Smooth muscle cell of the brain vasculature (primary cell): Measurements from ENCODE around the gene APOA4.
A peak's percentile ranks its signal among the peaks of the same experiment; 100 is the strongest.

Source experiments
- DNase-seq: peaks from one replicate; pipeline ENCODE4 v3.0.0-alpha.2; 2012; ENCODE audit warnings: low read depth, low spot score

APOA4 gene

GRCh38 chr11:116823031-116823843 is at the start of gene APOA4:
APOA4 (minus strand) TSS chr11:116823304; CDS start chr11:116823191, 113 bp downstream.
- DNase-seq: no peak

DNA sequence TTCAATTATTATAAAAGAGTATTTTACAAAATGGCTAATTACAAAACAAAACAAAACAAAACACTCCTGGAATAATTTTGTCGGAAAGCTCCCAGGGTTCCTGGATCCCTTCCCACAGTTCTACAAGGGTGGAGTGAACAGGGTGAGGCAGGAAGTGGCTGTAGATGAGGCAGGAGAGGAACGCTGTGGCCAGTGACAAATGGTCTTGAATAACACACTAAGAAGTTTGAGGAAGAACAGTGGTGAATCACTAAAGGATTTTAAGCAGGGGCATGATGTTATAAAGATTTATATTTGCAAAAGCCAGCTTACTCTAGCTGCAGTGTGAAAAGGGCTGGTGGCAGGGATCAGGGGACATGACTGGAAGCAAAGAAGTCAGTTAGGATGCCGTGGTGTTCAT is 48.1 kb upstream of the APOA4 start:
- no peak for DNase-seq

DNA sequence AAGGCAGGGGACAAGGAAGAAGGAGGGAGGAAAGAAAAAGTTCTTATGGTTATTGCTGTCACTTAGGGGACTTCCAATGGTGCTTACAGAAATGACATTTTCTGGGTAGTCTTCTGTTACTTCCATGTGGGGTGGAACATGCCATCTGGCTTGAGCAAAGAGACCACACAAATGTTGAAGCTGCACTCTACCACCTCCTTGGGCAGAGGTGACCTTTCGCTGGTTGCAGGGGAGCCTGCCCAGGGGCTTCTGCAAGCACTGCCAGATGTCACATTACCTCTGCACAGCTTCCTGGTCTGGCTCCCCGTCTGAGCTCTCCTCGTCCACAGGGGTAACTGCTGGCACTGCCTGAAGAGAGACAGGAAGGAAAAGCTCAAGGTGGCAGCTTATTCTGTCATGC is 47.0 kb upstream of the APOA4 start:
- DNase-seq: no peak

- DNase-seq: no peak
These were observed 46.5 kb upstream of the APOA4 start for GRCh38 chr11:116869610-116870009.

DNA sequence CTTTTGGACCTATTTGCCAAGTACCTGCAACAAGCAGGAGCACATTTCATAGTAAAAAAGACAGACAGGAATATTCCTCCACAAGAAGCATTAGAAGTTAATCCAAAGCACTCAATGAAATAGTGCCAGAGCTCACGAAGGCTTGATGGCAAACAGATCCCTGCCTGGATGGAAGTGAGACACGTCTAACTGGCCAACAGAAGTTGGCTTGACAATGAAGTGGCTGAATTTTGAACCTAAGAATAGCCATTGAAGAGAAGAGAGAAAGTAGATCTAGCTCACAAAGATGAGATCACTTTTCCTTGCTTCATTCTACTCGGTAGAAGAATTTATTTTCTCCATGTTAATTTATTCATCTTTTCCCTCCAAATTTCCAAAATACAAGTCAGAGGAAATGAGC is 45.0 kb upstream of the APOA4 start:
- DNase-seq: no peak

GRCh38 chr11:116867619-116868018 is 44.5 kb upstream of the APOA4 start:
- no peak for DNase-seq

- no peak for DNase-seq
These were observed 43.8 kb upstream of the APOA4 start for GRCh38 chr11:116866804-116867455.

DNA sequence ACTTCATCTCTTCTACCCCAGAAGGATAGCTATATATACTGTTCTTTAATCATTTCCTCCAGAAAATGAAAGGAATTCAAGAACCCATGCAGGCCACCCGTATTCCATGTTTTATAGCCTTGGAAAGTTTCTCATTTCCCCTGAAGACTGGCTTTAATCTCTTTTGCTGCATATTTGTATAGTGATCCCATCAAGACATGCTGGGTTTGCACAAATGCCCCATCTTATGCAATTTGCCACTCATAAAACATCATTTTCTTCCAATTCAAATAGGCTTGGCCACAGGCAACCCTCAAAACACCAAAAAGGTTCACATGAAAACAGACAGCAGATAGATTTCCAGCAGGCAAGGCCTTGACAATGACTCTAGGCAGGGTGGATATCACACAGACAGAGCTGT is 42.6 kb upstream of the APOA4 start:
- no peak for DNase-seq

DNA sequence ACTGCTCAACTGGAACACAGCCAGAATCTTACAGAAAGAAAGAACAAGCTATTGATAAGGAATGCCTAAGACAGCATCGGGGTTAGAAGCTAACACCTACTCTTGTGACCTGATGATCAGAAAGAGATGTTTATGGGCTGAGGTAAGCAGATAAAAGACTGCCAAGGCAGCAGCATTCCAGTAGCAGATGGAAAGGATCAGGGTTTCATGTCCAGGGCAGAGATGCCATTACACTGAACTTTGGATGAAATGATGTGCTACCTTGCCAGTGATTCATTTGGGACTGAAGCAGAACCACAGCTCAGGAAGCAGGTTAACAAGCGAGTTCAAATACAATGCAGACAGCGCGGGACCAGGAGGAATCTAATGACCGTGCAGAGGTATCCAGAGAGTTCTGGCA is 41.4 kb upstream of the APOA4 start:
- DNase-seq: no peak

DNA sequence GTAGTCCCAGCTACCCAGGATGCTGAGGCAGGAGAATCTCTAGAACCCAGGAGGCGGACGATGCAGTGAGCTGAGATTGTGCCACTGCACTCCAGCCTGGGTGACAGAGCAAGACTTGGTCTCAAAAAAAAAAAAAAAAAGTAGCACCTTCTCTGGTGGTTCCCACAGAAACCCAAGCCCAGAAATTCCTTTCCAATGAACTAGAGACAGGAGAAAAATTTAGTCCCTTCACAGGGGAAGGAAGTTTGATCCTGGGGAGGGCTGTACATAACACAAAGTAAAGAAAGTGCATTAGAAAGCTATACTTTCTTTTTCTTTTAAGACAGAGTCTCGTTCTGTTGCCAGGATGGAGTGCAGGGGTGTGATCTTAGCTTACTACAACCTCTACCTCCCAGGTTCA is 39.8 kb upstream of the APOA4 start:
- DNase-seq: no peak

DNA sequence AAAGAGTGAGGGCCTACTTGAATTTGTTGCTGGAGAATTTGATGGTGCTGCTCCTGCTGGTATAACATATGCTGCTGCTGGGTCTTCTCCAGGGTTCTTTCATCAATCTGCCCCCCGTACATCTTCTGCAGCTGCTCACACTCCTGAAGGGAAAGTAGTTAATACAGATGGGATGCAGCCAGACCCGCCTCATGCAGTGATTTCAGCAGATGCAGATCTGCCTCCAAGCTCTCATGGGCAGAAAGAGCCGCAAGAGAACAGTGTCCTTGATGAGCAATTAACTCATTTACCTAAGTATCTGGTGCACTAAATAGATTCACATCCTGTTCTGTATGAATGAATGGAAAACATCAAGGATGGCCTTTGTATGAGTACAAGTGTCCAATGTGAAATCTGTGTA is 39.1 kb upstream of the APOA4 start:
- DNase-seq: no peak

DNA sequence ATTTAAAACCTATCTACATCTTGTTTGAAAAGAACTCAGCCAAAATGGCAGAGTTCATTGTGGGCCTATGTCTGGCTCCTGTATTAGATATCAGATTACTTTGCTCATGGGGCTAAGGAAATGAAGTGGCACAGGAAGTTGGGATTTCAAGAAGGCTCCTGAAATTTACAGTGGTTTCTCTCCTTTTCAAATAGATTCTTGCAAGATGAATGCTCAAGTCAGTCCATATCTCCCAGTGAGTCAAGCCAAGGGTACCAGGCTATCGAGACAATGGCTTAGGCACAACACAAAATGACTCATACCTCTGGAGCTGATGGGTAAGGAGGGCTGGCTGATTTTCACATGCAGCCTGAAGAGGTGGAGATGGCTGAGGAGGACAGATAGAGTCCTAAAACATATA is 38.4 kb upstream of the APOA4 start:
- DNase-seq: no peak

- DNase-seq: no peak
These were observed 37.2 kb upstream of the APOA4 start for GRCh38 chr11:116860303-116860702.

GRCh38 chr11:116859175-116859574 is 36.1 kb upstream of the APOA4 start:
- DNase-seq: no peak

DNA sequence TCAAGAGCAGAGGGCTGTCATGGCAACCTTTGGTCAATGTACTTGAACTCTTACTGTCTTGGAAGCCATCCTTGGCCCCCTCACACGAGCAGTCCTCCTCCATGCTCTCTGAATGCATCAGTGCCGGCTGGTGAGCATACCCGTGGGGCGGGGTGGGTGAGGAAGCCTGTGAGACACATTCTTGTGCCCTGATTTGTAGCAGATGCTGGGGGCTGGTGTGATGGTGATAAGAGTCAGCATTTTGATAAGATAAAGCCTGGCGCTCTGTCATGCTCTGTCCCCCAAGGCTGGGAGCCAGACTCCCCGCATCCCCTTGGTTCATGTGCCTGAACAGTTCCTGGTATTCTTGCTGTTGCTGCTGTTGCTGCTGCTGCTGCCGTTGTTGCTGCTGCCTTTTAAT is 34.8 kb upstream of the APOA4 start:
- DNase-seq: no peak

- DNase-seq: no peak
These were observed 34.2 kb upstream of the APOA4 start for GRCh38 chr11:116857316-116857715.

- no peak for DNase-seq
These were observed 33.3 kb upstream of the APOA4 start for GRCh38 chr11:116856423-116856822.

GRCh38 chr11:116855413-116855812 is 32.3 kb upstream of the APOA4 start:
- DNase-seq: no peak

DNA sequence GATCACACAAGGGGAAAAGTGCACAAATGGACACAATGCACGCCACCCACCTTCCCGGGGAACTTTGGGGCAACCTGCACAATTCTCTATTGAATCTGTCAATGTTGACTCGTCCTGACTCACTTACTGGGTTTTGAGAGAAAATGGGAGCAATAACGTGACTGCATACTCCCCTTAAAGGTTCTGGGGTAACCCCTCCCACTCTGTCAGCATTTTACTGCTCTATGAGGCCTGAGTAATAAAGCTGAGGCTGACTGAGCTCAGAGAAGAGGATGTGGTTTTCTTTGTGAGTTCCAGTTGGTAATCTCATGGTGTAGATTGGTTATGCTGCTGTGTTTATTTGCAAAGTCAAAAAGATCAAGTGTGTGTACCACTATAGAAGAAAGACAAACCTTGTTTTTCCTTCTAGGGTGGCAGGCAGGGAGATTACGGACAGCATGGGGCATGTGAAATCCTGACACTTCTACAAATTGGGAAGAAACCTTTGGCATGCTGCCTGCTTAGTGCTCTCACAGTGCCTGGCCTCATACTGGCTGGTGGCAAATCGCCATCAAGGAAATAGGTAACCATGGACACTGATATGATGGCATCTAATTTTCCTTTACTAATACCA is 30.5 kb upstream of the APOA4 start:
- DNase-seq: peak; percentile 32

DNA sequence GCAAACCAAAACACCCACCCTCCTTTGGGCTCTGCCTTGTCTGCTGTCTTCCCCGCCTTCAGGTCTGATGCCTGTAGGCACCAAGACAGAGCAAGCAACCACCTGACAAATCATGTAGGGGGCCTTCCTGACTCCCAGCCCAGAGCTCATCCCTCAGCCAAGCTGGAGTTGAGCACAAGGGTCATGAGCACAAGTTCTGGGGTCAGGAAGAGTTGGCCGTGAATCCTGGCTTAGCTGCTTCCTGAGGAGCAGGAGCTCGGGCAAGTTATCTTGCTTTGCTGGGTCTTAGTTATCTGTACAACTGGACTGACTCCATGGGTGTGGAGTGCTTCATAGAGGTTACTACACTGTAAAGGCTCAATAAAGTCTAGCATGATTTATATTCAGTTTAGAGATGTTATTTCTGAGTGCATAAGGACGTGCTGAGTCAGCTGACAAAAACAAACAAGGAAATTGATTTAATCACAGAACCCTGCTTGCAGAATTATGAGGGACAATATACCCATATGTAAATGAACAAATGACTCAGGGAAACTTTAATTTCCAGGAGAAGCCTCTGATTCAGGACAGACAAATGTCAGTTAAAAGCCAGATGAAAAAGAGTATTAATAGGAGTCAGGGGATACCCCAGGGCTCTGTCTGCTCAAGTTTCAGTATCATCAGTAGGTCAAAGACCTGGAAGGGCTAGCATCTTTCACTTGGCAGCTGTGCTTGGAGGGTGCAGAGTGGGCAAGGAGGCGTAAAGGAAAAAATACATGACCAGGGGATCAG is 29.3 kb upstream of the APOA4 start:
- DNase-seq: no peak

- no peak for DNase-seq
These were observed 28.5 kb upstream of the APOA4 start for GRCh38 chr11:116851626-116852025.

DNA sequence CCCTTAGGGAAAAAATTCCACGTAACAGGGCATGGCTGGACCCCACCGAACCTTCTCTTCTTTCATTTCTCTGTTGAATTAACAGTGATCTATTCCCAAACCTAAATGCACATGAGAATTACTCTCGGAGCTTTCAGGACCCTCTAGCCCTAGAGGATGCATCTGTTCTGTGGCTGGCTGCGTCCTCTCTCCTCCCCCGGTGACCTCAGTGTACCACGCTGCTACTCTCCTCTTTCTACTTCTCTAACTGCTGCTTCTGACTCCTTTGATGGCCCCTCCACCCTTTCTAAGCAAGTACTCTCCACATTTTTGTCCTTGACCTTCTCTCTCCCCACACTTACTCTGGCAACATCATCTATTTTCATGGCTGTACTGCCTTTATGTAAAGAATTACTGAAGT is 26.4 kb upstream of the APOA4 start:
- DNase-seq: no peak
